ENCODE data around the gene PLEKHG4B. TPM values are rescaled to one million over a fixed set of nuclear protein-coding genes. Genes with fewer than 3 reads are reported as not detected.

The PLEKHG4B gene
- total RNA-seq (2022; extraction: Qiagen RNA extraction; ENCODE audit: low read depth): 0.56 to 1.0 TPM (median 0.96 TPM) in 5 replicates

GRCh38 chr5:91556-92263, at the start of gene PLEKHG4B:
Gene PLEKHG4B, plus strand, starts transcription at chr5:92168. Its CDS starts 64 bp downstream, at chr5:92232.

GRCh38 chr5:191036-191948, 99.3 kb downstream of the PLEKHG4B start, which contains the start of gene LRRC14B:
Gene LRRC14B, plus strand, starts transcription at chr5:191495. Its CDS starts 44 bp downstream, at chr5:191539.

GRCh38 chr5:217494-218456, 125.8 kb downstream of the PLEKHG4B start, which contains the start of the genes CCDC127 and SDHA:
Gene CCDC127, minus strand, starts transcription at chr5:218153. Its CDS starts 1,304 bp downstream, at chr5:216849.
Gene SDHA, plus strand, starts transcription at chr5:218320. Its CDS starts 36 bp downstream, at chr5:218356.

Other genes with a start within 250 kb of the PLEKHG4B start
- not detected in 5 replicates for gene LRRC14B, start 99.3 kb downstream of the PLEKHG4B start, total RNA-seq (2022; extraction: Qiagen RNA extraction; ENCODE audit: low read depth)
- 5.4 to 7.7 TPM (median 6.1 TPM) in 5 replicates for gene CCDC127, start 126.0 kb downstream of the PLEKHG4B start, total RNA-seq (2022; extraction: Qiagen RNA extraction; ENCODE audit: low read depth)
- 104 to 125 TPM (median 119 TPM) in 5 replicates for gene SDHA, start 126.2 kb downstream of the PLEKHG4B start, total RNA-seq (2022; extraction: Qiagen RNA extraction; ENCODE audit: low read depth)
- gene PDCD6, start 179.5 kb downstream of the PLEKHG4B start, total RNA-seq (2022; extraction: Qiagen RNA extraction; ENCODE audit: low read depth): 156 to 216 TPM (median 185 TPM) in 5 replicates
- gene AHRR, start 229.5 kb downstream of the PLEKHG4B start, total RNA-seq (2022; extraction: Qiagen RNA extraction; ENCODE audit: low read depth): 2.5 to 3.8 TPM (median 2.8 TPM) in 5 replicates

Data from A549 treated with RU486 at 1 μM for 4 hours (cell line).